HG03097 (cell line): Measurements from ENCODE around the gene CCRL2.

Experiments used
- ATAC-seq: cut with Tn5 transposase; IDR thresholded peaks from one replicate; pipeline ENCODE4 v1.9.1; 2021; ENCODE audit not compliant: unreplicated experiment, low FRiP score

CCRL2 gene

GRCh38 chr3:46455231-46456115 lies 48.4 kb downstream of the CCRL2 start:
- ATAC-seq, result no peak

GRCh38 chr3:46456118-46456517 lies 49.1 kb downstream of the CCRL2 start:
- ATAC-seq, result no peak
